Measurements from ENCODE around the gene TEDC2. TPM values are rescaled to one million over a fixed set of nuclear protein-coding genes. Genes with fewer than 3 reads are reported as not detected.
"Not testable (repeated sequence)": the region's sequence is repeated elsewhere in the genome, so short reads cannot be mapped to it uniquely, and the experiment has no call there.

The TEDC2 gene
- total and polyA plus RNA-seq, 7 experiments from 2014 or later = 0.32 to 16.7 (median 0.62) TPM; not detected in 1

- peak; percentile 87 to 98 (median 92) for DNase-seq
Observed at GRCh38 chr16:2429034-2429770, 30.7 kb upstream of the TEDC2 start, which contains the start of gene CCNF. Gene CCNF (plus strand): TSS chr16:2429447. CDS start chr16:2429482, 35 bp downstream.

GRCh38 chr16:2429771-2430663, 29.9 kb upstream of the TEDC2 start:
- Histone ChIP-seq H3K4me1 (ENCODE audit: control insufficient read depth in 2 of 2, insufficient read depth in 2 of 2, low read length in 2 of 2) (peaks cover 5 to 10% of the 10 kb centered on the region in 2 donors), H3K27me3 (ENCODE audit: control insufficient read depth in 2 of 2, insufficient read depth in 2 of 2, low read length in 2 of 2) (no peaks in the 10 kb centered on the region), H3K27ac (ENCODE audit: low read depth, low read length) (peak overlapping the region; percentile 68), H3K9me3 (ENCODE audit: control insufficient read depth in 2 of 3, low read length in 3 of 3) (no peaks in the 10 kb centered on the region), H3K4me3 (ENCODE audit: low read length) (peak overlapping the region; percentile 71), H3K36me3 (ENCODE audit: control insufficient read depth in 2 of 3, insufficient read depth in 3 of 3, low read length in 3 of 3) (peaks cover 0 to 5% (median 0%) of the 10 kb centered on the region in 3 experiments)
- Mint-ChIP-seq H3K36me3 (peaks cover 0 to 19% (median 4%) of the 10 kb centered on the region in 5 donors), H3K4me1 (peaks cover 12 to 38% (median 19%) of the 10 kb centered on the region in 7 donors), H3K9me3 (no peaks in the 10 kb centered on the region), H3K27me3 (no peaks in the 10 kb centered on the region), H3K27ac (peak overlapping the region; percentile 11 to 85 (median 61)), H3K4me3 (peak overlapping the region; percentile 75 to 97 (median 84))
- intact Hi-C loops (cut with micrococcal nuclease) = loop anchor here (1.0 to 5.0 kb wide), 17 partner anchors 13 to 707 kb away; partner anchors contain the start of genes ABCA3 (in 2 of the 2), E4F1 (in 2 of the 2), RNPS1 (in 2 of the 2) and TEDC2 (in 2 of the 2)
- POLR2A ChIA-PET = interaction anchor here (0.6 to 1.5 kb wide), 6 partner anchors 10 to 235 kb away, joined by 3 to 4 read pairs (median 3); partner anchors contain the start of gene PDPK1
- peak in 5 of 9 donors; percentile 7 to 23 (median 18) for DNase-seq
- ATAC-seq = no peak
- CTCF ChIA-PET = interaction anchor here (0.9 to 1.9 kb wide), 5 partner anchors 11 to 72 kb away, joined by 3 to 6 read pairs (median 6); no protein-coding TSS in a partner anchor

More at GRCh38 chr16:2429034-2429770, 30.7 kb upstream of the TEDC2 start, which contains the start of gene CCNF:
- peaks cover 12 to 38% (median 19%) of the 10 kb centered on the region in 7 donors for H3K4me1 Mint-ChIP-seq
- Histone ChIP-seq H3K27me3 (ENCODE audit: control insufficient read depth in 2 of 2, insufficient read depth in 2 of 2, low read length in 2 of 2) (no peaks in the 10 kb centered on the region), H3K4me3 (ENCODE audit: low read length) (peak within 1 kb of the TSS; percentile 83), H3K36me3 (ENCODE audit: control insufficient read depth in 2 of 3, insufficient read depth in 3 of 3, low read length in 3 of 3) (peaks cover 0 to 5% (median 0%) of the 10 kb centered on the region in 3 experiments), H3K9me3 (ENCODE audit: control insufficient read depth in 2 of 3, low read length in 3 of 3) (no peaks in the 10 kb centered on the region), H3K4me1 (ENCODE audit: control insufficient read depth in 2 of 2, insufficient read depth in 2 of 2, low read length in 2 of 2) (peaks cover 5 to 10% of the 10 kb centered on the region in 2 donors), H3K27ac (ENCODE audit: low read depth, low read length) (peak within 1 kb of the TSS; percentile 68)
- no peaks in the 10 kb centered on the region for H3K9me3 Mint-ChIP-seq
- peak within 1 kb of the TSS; percentile 81 to 97 (median 88) for H3K4me3 Mint-ChIP-seq
- H3K36me3 Mint-ChIP-seq = peaks cover 0 to 16% (median 4%) of the 10 kb centered on the region in 5 donors
- peak within 1 kb of the TSS; percentile 11 to 88 (median 71) for H3K27ac Mint-ChIP-seq
- intact Hi-C loops (cut with micrococcal nuclease) = loop anchor here (1.0 to 5.0 kb wide), 17 partner anchors 14 to 708 kb away; partner anchors contain the start of genes ABCA3 (in 2 of the 2), E4F1 (in 2 of the 2), RNPS1 (in 2 of the 2) and TEDC2 (in 2 of the 2)
- no peaks in the 10 kb centered on the region for H3K27me3 Mint-ChIP-seq
- ATAC-seq = peak; percentile 99
- POLR2A ChIA-PET = interaction anchor here (0.8 to 1.5 kb wide), 4 partner anchors 15 to 234 kb away, joined by 3 to 4 read pairs (median 4); no protein-coding TSS in a partner anchor
- CTCF ChIA-PET = interaction anchor here (1.1 to 1.9 kb wide), 4 partner anchors 12 to 72 kb away, joined by 3 to 6 read pairs (median 6); no protein-coding TSS in a partner anchor

- DNase-seq (no peak), ATAC-seq (no peak)
- no peaks in the 10 kb centered on the region for H3K9me3 Mint-ChIP-seq
- intact Hi-C loops (cut with micrococcal nuclease) = no loop called here
- peaks cover 0 to 25% (median 4%) of the 10 kb centered on the region in 5 donors for H3K36me3 Mint-ChIP-seq
- H3K4me1 Mint-ChIP-seq = peaks cover 12 to 35% (median 19%) of the 10 kb centered on the region in 7 donors
- no peak overlapping the region for H3K4me3 ChIP-seq (ENCODE audit: low read length)
- H3K9me3 ChIP-seq (ENCODE audit: control insufficient read depth in 2 of 3, low read length in 3 of 3) = no peaks in the 10 kb centered on the region
- H3K36me3 ChIP-seq (ENCODE audit: control insufficient read depth in 2 of 3, insufficient read depth in 3 of 3, low read length in 3 of 3) = peaks cover 0 to 21% (median 0%) of the 10 kb centered on the region in 3 experiments
- no peak overlapping the region for H3K27ac ChIP-seq (ENCODE audit: low read depth, low read length)
- H3K27me3 ChIP-seq (ENCODE audit: control insufficient read depth in 2 of 2, insufficient read depth in 2 of 2, low read length in 2 of 2) = no peaks in the 10 kb centered on the region
- H3K4me1 ChIP-seq (ENCODE audit: control insufficient read depth in 2 of 2, insufficient read depth in 2 of 2, low read length in 2 of 2) = peaks cover 5 to 10% of the 10 kb centered on the region in 2 donors
- ChIA-PET CTCF (no interaction called here), POLR2A (no interaction called here)
- H3K4me3 Mint-ChIP-seq = no peak overlapping the region
- no peaks in the 10 kb centered on the region for H3K27me3 Mint-ChIP-seq
- no peak overlapping the region for H3K27ac Mint-ChIP-seq
Observed at GRCh38 chr16:2432286-2432685, 27.6 kb upstream of the TEDC2 start.

- Mint-ChIP-seq H3K27ac (no peak overlapping the region), H3K27me3 (no peaks in the 10 kb centered on the region), H3K36me3 (peaks cover 0 to 29% (median 4%) of the 10 kb centered on the region in 5 donors), H3K4me1 (peaks cover 11 to 29% (median 14%) of the 10 kb centered on the region in 7 donors), H3K4me3 (no peak overlapping the region), H3K9me3 (no peaks in the 10 kb centered on the region)
- intact Hi-C loops (cut with micrococcal nuclease) = no loop called here
- ChIA-PET POLR2A (no interaction called here), CTCF (no interaction called here)
- Histone ChIP-seq H3K27ac (ENCODE audit: low read depth, low read length) (no peak overlapping the region), H3K4me1 (ENCODE audit: control insufficient read depth in 2 of 2, insufficient read depth in 2 of 2, low read length in 2 of 2) (peaks cover 5 to 10% of the 10 kb centered on the region in 2 donors), H3K36me3 (ENCODE audit: control insufficient read depth in 2 of 3, insufficient read depth in 3 of 3, low read length in 3 of 3) (peaks cover 0 to 21% (median 0%) of the 10 kb centered on the region in 3 experiments), H3K9me3 (ENCODE audit: control insufficient read depth in 2 of 3, low read length in 3 of 3) (no peaks in the 10 kb centered on the region), H3K4me3 (ENCODE audit: low read length) (no peak overlapping the region), H3K27me3 (ENCODE audit: control insufficient read depth in 2 of 2, insufficient read depth in 2 of 2, low read length in 2 of 2) (no peaks in the 10 kb centered on the region)
- DNase-seq (no peak), ATAC-seq (no peak)
Observed at GRCh38 chr16:2432801-2433505, 27.0 kb upstream of the TEDC2 start.

GRCh38 chr16:2435236-2435635, 24.7 kb upstream of the TEDC2 start:
- intact Hi-C loops (cut with micrococcal nuclease); H3K27ac ChIP-seq (ENCODE audit: low read depth, low read length); H3K27me3 ChIP-seq (ENCODE audit: control insufficient read depth in 2 of 2, insufficient read depth in 2 of 2, low read length in 2 of 2); H3K9me3 Mint-ChIP-seq; H3K27ac Mint-ChIP-seq; H3K9me3 ChIP-seq (ENCODE audit: control insufficient read depth in 2 of 3, low read length in 3 of 3); POLR2A ChIA-PET; DNase-seq; H3K4me3 Mint-ChIP-seq; H3K27me3 Mint-ChIP-seq; H3K4me1 ChIP-seq (ENCODE audit: control insufficient read depth in 2 of 2, insufficient read depth in 2 of 2, low read length in 2 of 2); ATAC-seq; H3K4me3 ChIP-seq (ENCODE audit: low read length): not testable (repeated sequence)
- peaks cover 0 to 23% (median 0%) of the 10 kb centered on the region in 3 experiments for H3K36me3 ChIP-seq (ENCODE audit: control insufficient read depth in 2 of 3, insufficient read depth in 3 of 3, low read length in 3 of 3)
- Mint-ChIP-seq H3K4me1 (peaks cover 3 to 29% (median 12%) of the 10 kb centered on the region in 7 donors), H3K36me3 (peaks cover 0 to 35% (median 4%) of the 10 kb centered on the region in 5 donors)
- CTCF ChIA-PET = interaction anchor here (0.7 kb wide), 1 partner anchor 12 kb away, joined by 3 read pairs; no protein-coding TSS in a partner anchor

All from naive thymus-derived CD4-positive, alpha-beta T cell (primary cell).